Right ventricle myocardium inferior (tissue), 1 donor: Measurements from ENCODE around the gene COL6A2. TPM values are rescaled to one million over a fixed set of nuclear protein-coding genes. Genes with fewer than 3 reads are reported as not detected.
A peak's percentile ranks its signal among the peaks of the same experiment; 100 is the strongest.
"Not testable (repeated sequence)": the region's sequence is repeated elsewhere in the genome, so short reads cannot be mapped to it uniquely, and the experiment has no call there.

Source experiments
- ATAC-seq: fragments of 200-7000 bp; cut with Tn5 transposase; one replicate; pipeline ENCODE4 v1.9.1; 2020; ENCODE audit warnings: mild to moderate bottlenecking, moderate library complexity
- DNase-seq: peaks from one replicate; pipeline ENCODE4 v3.0.0; 2021; ENCODE audit errors: missing footprints
- intact Hi-C: fragments of 100-400 bp; cut with DNase I; formaldehyde crosslinking; loops from one replicate; pipeline ENCODE4 v1.11.0; 2022
- total RNA-seq: library from RNA; stranded (reverse); fragmentation: NEBNext Ultra II Directional; extraction: Animal tissue kit (Norgen Biotek cat#: 25700); gene quantifications from one replicate; pipeline ENCODE4 v1.2.1, GENCODE V29; 2021
- donor health status: DM: no; HTN: yes; CAD: no; lungs with severe emphysema.

Gene COL6A2
- total RNA-seq, 1 donor from 2014 or later: 254 TPM

- ATAC-seq: no peak
- intact Hi-C loops: no loop called here
- no peak for DNase-seq
These were observed 3.0 kb downstream of the COL6A2 start for GRCh38 chr21:46100906-46101305.

- ATAC-seq (no peak), DNase-seq (no peak)
- intact Hi-C loops: no loop called here
These were observed 6.2 kb downstream of the COL6A2 start for GRCh38 chr21:46104104-46104503.

- intact Hi-C loops, ATAC-seq, DNase-seq: not testable (repeated sequence)
These were observed 9.5 kb downstream of the COL6A2 start for GRCh38 chr21:46107376-46107775.

GRCh38 chr21:46108827-46109312, 11.0 kb downstream of the COL6A2 start:
- DNase-seq: no peak
- intact Hi-C loops: no loop called here
- no peak for ATAC-seq

GRCh38 chr21:46109313-46110221, 11.7 kb downstream of the COL6A2 start:
- peak; percentile 34 for ATAC-seq
- intact Hi-C loops: loop anchor here (2.0 kb wide), 1 partner anchor 53 kb away; no protein-coding TSS in a partner anchor
- DNase-seq: peak; percentile 59

GRCh38 chr21:46110499-46111192, 12.7 kb downstream of the COL6A2 start:
- DNase-seq (peak; percentile 84), ATAC-seq (peak; percentile 92)
- intact Hi-C loops: loop anchor here (2.0 kb wide), 1 partner anchor 54 kb away; no protein-coding TSS in a partner anchor

- ATAC-seq (peak; percentile 4), DNase-seq (peak; percentile 68)
- intact Hi-C loops: loop anchor here (2.0 kb wide), 1 partner anchor 54 kb away; no protein-coding TSS in a partner anchor
These were observed 13.3 kb downstream of the COL6A2 start for GRCh38 chr21:46111193-46111571.

GRCh38 chr21:46111857-46112724, 14.2 kb downstream of the COL6A2 start:
- ATAC-seq (no peak), DNase-seq (peak; percentile 71)
- intact Hi-C loops: loop anchor here (2.0 kb wide), 1 partner anchor 55 kb away; no protein-coding TSS in a partner anchor

- DNase-seq: no peak
- ATAC-seq: no peak
- intact Hi-C loops: no loop called here
These were observed 14.9 kb downstream of the COL6A2 start for GRCh38 chr21:46112725-46113215.

GRCh38 chr21:46113497-46114176, 15.7 kb downstream of the COL6A2 start:
- intact Hi-C loops: no loop called here
- DNase-seq: no peak
- no peak for ATAC-seq

- DNase-seq (no peak), ATAC-seq (no peak)
- intact Hi-C loops: no loop called here
These were observed 17.1 kb downstream of the COL6A2 start for GRCh38 chr21:46114963-46115362.

GRCh38 chr21:46115441-46116188, 17.7 kb downstream of the COL6A2 start:
- DNase-seq: no peak
- ATAC-seq: no peak
- intact Hi-C loops: no loop called here

- ATAC-seq (no peak), DNase-seq (peak; percentile 67)
- intact Hi-C loops: no loop called here
These were observed 18.4 kb downstream of the COL6A2 start for GRCh38 chr21:46116189-46116775.

GRCh38 chr21:46116776-46117585, 19.1 kb downstream of the COL6A2 start:
- no peak for ATAC-seq
- intact Hi-C loops: no loop called here
- DNase-seq: peak; percentile 61

- intact Hi-C loops: no loop called here
- peak; percentile 51 for DNase-seq
- no peak for ATAC-seq
These were observed 19.8 kb downstream of the COL6A2 start for GRCh38 chr21:46117586-46118315.
